NB4 (cell line): ENCODE measurements around the gene HPSE.

Experiments
- DNase-seq: peaks from one replicate; pipeline ENCODE4 v3.0.0; 2010; ENCODE audit warnings: low read depth
- H3K4me3 ChIP-seq: one replicate; pipeline ENCODE4 v1.5.1; 2011; ENCODE audit warnings: mild to moderate bottlenecking, low read depth, low read length, moderate library complexity
- MYC ChIP-seq: IDR thresholded peaks from 2 replicates; pipeline ENCODE4 v1.6.1; 2011; ENCODE audit warnings: low read depth, low read length
- POLR2A ChIP-seq: IDR thresholded peaks from 2 replicates; pipeline ENCODE4 v1.6.1; 2011; ENCODE audit warnings: mild to moderate bottlenecking; ENCODE audit not compliant: insufficient read length; ENCODE audit errors: extremely low read depth
- TF ChIP-seq, protein P1 (sequence below): IDR thresholded peaks from 2 replicates; pipeline ENCODE4 v1.6.1; 2011; ENCODE audit warnings: low read depth, low read length
- TF ChIP-seq, protein P2 (sequence below): IDR thresholded peaks from one replicate; pipeline ENCODE4 v1.5.1; 2012; ENCODE audit warnings: low read depth, low read length

The HPSE gene

GRCh38 chr4:83353516-83353915 is 18.9 kb upstream of the HPSE start:
- DNase-seq: no peak
- TF ChIP-seq, protein P1, sequence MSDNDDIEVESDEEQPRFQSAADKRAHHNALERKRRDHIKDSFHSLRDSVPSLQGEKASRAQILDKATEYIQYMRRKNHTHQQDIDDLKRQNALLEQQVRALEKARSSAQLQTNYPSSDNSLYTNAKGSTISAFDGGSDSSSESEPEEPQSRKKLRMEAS: no peak
- TF ChIP-seq MYC (no peak), POLR2A (no peak)
- TF ChIP-seq, protein P2, sequence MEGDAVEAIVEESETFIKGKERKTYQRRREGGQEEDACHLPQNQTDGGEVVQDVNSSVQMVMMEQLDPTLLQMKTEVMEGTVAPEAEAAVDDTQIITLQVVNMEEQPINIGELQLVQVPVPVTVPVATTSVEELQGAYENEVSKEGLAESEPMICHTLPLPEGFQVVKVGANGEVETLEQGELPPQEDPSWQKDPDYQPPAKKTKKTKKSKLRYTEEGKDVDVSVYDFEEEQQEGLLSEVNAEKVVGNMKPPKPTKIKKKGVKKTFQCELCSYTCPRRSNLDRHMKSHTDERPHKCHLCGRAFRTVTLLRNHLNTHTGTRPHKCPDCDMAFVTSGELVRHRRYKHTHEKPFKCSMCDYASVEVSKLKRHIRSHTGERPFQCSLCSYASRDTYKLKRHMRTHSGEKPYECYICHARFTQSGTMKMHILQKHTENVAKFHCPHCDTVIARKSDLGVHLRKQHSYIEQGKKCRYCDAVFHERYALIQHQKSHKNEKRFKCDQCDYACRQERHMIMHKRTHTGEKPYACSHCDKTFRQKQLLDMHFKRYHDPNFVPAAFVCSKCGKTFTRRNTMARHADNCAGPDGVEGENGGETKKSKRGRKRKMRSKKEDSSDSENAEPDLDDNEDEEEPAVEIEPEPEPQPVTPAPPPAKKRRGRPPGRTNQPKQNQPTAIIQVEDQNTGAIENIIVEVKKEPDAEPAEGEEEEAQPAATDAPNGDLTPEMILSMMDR: no peak
- no peak overlapping the region for H3K4me3 ChIP-seq

DNA sequence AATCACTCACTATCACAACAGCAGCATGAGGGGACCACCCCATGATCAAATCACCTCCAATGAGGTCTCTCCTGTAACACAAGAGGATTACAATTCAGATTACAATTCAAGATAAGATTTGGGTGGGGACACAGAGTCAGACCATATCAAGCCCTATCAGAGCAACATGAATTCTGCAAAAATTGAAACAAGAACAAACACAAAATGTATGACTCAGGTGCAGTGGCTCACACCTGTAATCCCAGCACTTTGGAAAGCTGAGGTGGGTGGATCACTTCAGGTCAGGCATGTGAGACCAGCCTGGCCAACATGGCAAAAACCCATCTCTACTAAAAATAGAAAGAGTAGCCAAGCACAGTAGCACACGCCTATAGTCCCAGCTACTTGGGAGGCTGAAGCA is 13.4 kb upstream of the HPSE start:
- TF ChIP-seq, protein P1: no peak
- no peak for TF ChIP-seq MYC
- TF ChIP-seq, protein P2: no peak
- no peak for TF ChIP-seq POLR2A
- H3K4me3 ChIP-seq: no peak overlapping the region
- DNase-seq: no peak

- TF ChIP-seq, protein P2: no peak
- TF ChIP-seq POLR2A (no peak), MYC (no peak)
- TF ChIP-seq, protein P1: no peak
- no peak for DNase-seq
- no peak overlapping the region for H3K4me3 ChIP-seq
Measured at GRCh38 chr4:83342476-83342875, 7.8 kb upstream of the HPSE start.

DNA sequence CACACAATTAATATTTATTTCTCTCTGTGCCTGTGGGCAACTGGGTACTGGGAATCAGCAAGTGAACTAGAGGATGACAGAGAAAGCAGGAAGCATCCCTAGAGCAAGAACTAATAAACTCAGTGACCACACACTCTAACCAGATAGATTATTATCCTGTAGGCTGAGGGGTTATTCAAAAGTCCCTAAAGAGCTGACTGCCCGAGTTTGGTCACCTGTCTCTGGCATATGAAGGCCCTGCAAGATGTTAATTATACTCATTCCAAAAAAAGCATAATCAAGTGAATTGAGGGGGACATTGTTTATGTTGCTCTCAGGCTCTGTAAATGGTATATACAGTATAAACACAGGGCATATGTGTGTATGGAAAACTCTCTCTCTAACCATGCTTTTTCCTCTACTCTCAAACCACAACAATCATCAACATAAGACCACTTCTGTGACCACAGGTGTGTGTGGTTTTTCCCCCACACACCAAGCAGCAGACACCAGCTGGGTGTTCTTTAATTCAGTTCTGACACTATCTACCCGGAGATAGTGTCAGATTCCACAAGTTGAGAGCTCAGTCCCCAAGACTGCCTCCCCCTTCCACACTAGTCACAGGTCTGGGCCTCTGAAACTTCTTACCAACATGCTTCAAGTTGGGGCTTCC is 6.2 kb upstream of the HPSE start:
- no peak for TF ChIP-seq POLR2A
- TF ChIP-seq, protein P2: no peak
- TF ChIP-seq, protein P1: no peak
- TF ChIP-seq MYC: no peak
- H3K4me3 ChIP-seq: no peak overlapping the region
- DNase-seq: peak; percentile 19

DNA sequence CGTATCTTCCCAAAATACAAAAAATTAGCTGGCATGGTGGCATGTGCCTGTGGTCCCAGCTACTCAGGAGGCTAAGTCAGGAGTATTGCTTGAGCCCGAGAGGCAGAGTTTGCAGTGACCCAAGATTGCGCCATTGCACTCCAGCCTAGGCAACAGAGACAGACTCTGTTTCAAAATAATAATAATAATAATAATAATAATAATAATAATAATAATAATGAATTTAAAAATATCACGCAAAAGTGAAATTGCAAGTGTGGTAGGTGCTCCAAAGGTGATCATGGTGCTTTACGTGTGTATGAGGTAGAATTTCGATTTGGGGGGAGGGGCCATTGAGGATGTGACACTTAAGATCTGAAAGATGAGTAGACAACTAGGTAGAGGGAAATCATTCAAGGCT is 4.9 kb upstream of the HPSE start:
- no peak overlapping the region for H3K4me3 ChIP-seq
- TF ChIP-seq, protein P1: no peak
- no peak for TF ChIP-seq MYC
- no peak for TF ChIP-seq POLR2A
- TF ChIP-seq, protein P2: no peak
- no peak for DNase-seq
